ENCODE data around the gene ARHGAP8. TPM values are rescaled to one million over a fixed set of nuclear protein-coding genes. Genes with fewer than 3 reads are reported as not detected.

ARHGAP8 gene
- total and polyA plus RNA-seq, 2 donors (not counting 3 experiments of a cell fraction or from before 2014, with no cell fraction given) = not detected

GRCh38 chr22:44821741-44822475 is 69.5 kb downstream of the ARHGAP8 start:
- H3K27me3 ChIP-seq (ENCODE audit: control insufficient read depth in 2 of 2, insufficient read depth in 2 of 2, low read length in 2 of 2) = no peaks in the 10 kb centered on the region
- H3K9me3 ChIP-seq (replicated peaks; ENCODE audit: control insufficient read depth, insufficient read depth, low read length) = no peaks in the 10 kb centered on the region
- intact Hi-C loops (cut with micrococcal nuclease) (loop anchor here (2.0 kb wide), 1 partner anchor 441 kb away; no protein-coding TSS in a partner anchor), dilution Hi-C loops (cut with MboI; ENCODE audit: extremely low pct_ligation_motif_present, low sequenced_read_pairs) (no loop called here)
- POLR2A ChIA-PET = no interaction called here
- H3K9me1 ChIP-seq (replicated peaks; ENCODE audit: control insufficient read depth, extremely low read depth, insufficient read depth, low read length) = no peaks in the 10 kb centered on the region
- no peak for TF ChIP-seq EZH2 (IDR thresholded peaks at IDR 0.05; ENCODE audit: borderline replicate concordance, low read depth, low read length, severe bottlenecking)
- TF ChIP-seq, protein P1, sequence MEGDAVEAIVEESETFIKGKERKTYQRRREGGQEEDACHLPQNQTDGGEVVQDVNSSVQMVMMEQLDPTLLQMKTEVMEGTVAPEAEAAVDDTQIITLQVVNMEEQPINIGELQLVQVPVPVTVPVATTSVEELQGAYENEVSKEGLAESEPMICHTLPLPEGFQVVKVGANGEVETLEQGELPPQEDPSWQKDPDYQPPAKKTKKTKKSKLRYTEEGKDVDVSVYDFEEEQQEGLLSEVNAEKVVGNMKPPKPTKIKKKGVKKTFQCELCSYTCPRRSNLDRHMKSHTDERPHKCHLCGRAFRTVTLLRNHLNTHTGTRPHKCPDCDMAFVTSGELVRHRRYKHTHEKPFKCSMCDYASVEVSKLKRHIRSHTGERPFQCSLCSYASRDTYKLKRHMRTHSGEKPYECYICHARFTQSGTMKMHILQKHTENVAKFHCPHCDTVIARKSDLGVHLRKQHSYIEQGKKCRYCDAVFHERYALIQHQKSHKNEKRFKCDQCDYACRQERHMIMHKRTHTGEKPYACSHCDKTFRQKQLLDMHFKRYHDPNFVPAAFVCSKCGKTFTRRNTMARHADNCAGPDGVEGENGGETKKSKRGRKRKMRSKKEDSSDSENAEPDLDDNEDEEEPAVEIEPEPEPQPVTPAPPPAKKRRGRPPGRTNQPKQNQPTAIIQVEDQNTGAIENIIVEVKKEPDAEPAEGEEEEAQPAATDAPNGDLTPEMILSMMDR (IDR thresholded peaks at IDR 0.05; ENCODE audit: extremely low read depth in 1 of 2, insufficient read depth in 1 of 2, low read depth in 1 of 2, low read length in 2 of 2) = no peak
- TF ChIP-seq JUN (IDR thresholded peaks at IDR 0.05; ENCODE audit: borderline replicate concordance, insufficient read depth, insufficient read length, low read depth) = no peak
- no peak for TF ChIP-seq POLR2AphosphoS5 (IDR thresholded peaks at IDR 0.05; ENCODE audit: insufficient read depth, low read depth, low read length)
- no peak for TF ChIP-seq MAX (IDR thresholded peaks at IDR 0.05; ENCODE audit: insufficient read depth, insufficient read length)
- TF ChIP-seq GATA2 (IDR thresholded peaks at IDR 0.05; ENCODE audit: insufficient read depth, insufficient read length, low read depth, low read length) = no peak
- TF ChIP-seq MYC (IDR thresholded peaks at IDR 0.05; ENCODE audit: low read depth, low read length) = no peak
- TF ChIP-seq FOS (IDR thresholded peaks at IDR 0.05; ENCODE audit: borderline replicate concordance, insufficient read depth, low read length) = no peak
- no peak for TF ChIP-seq POLR2A (IDR thresholded peaks at IDR 0.05; ENCODE audit: low read depth, low read length)
- H4K20me1 ChIP-seq (replicated peaks; ENCODE audit: control insufficient read depth, extremely low read depth, insufficient read depth, low read length) = no peaks in the 10 kb centered on the region
- no peaks in the 10 kb centered on the region for H3K79me2 ChIP-seq (ENCODE audit: control insufficient read depth, insufficient read depth, low read length)
- H3K9ac ChIP-seq (replicated peaks; ENCODE audit: extremely low read depth, insufficient read depth, low read length) = no peak overlapping the region
- no TSS peak for BruUV-seq (replicated peaks)
- no peak overlapping the region for H2AFZ ChIP-seq (ENCODE audit: low read depth, low read length)
- H3K27ac ChIP-seq (ENCODE audit: insufficient read depth, low read depth, low read length) = no peak overlapping the region
- FAIRE-seq (no peak), DNase-seq (ENCODE audit: low read depth, low spot score) (no peak)
- no peaks in the 10 kb centered on the region for H3K36me3 ChIP-seq (ENCODE audit: control insufficient read depth in 2 of 2, extremely low read depth in 1 of 2, insufficient read depth in 2 of 2, low read length in 2 of 2)
- H3K4me2 ChIP-seq (ENCODE audit: insufficient read depth, low read length) = no peak overlapping the region
- H3K4me1 ChIP-seq (ENCODE audit: control insufficient read depth, extremely low read depth, insufficient read depth, low read length) = no peaks in the 10 kb centered on the region
- CTCF ChIA-PET = no interaction called here
- H3K4me3 ChIP-seq (replicated peaks in 1 of 3; ENCODE audit: insufficient read depth in 1 of 3, low read depth in 1 of 3, low read length in 3 of 3) = no peak overlapping the region
